NCI-H2171 (cell line): ENCODE results near the gene LAD1.
A peak's percentile ranks its signal among the peaks of the same experiment; 100 is the strongest.

Experiments used
- DNase-seq: peaks from one replicate; lab custom pipeline; 2025; lab: John Stamatoyannopoulos, UW

Gene LAD1

DNA sequence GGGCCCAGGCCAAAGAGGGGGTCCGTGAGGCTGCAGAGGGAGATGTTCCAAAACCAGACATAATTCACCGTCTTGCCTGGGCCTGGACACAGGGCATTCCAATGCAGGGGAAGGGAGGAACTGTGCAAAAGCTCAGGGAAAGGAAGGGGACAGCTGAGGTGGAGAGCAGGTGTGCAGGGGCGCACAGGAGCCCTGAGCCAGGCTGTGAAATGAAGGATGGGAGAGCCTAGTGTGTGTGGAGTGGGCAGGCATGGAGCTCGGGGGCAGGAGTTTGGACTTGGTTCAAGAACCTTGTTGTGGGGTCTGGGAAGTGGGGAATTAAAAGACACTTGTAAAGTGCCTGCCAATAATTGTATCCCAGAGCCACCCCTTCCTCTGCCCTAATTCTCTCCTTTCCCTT is 20.1 kb upstream of the LAD1 start:
- DNase-seq: no peak

DNA sequence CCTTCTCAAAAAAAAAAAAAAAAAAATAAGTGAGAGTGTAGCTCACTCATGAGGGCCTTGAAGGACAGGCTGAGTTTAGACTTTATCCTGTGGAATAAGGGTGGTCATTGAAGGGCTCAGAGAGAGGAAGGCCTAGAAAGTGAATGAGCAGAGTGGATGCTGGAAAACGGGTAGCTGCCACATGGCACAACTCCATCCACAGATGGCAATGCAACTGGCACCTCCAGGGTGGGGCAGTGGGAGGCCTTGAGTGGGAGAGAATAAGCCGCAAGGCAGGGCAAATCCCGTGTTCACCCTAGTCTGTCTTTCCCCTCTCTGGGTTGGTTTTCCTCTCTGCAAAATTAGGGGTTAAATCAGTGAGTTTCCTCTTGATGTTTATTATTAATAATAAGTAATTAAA is 19.3 kb upstream of the LAD1 start:
- DNase-seq: no peak

DNA sequence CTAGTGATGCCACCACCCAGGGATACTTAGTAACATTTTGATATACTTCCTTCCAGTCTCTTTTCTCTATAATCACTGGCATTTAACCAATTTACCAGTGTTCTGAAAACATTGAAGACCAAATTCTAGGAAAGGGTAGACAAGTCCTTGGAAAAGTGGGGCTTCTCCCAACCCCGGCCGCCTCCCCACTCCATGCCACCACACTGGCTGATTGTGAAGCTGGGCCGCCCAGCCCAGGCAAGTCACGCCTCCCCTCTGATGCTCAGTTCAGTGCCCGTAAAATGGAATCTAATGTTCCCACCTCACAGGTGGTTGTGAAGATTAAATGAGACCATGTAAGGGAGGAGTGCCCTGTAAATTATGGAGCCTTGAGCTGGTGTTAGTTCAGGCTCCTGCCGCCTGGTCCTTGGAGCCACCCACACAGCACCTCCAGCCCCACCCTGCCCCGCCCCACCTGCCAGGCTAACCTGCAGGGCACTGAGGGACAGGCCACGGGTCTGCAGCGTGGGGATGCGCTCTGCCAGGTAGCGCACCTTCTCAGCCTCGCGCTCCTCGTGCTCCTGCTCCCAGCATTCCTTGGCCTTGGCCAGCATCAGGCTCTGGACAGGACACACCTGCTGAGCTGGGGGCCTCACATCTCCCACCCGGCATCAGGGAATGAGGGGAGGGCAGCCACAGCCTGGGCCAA is 15.1 kb upstream of the LAD1 start:
- DNase-seq: no peak

DNA sequence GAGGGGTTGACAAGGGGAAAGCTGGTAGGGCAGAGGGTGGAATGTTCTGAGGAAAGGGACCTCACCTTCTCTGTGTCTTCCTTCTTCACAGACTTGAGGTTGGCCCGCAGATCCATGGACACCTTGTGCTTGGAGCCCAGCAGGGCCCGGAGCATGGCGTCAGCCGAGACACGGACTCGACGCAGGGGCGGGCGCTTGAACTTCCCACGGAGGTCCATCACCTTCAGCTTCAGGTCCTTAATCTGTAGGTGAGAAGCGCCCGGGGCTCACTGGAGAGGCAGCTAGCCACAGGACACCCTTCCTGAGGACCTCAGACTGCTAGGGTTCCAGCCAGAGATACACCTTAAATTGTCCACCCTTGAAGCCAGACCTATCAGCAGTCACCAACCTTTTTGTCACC is 12.2 kb upstream of the LAD1 start:
- no peak for DNase-seq

DNA sequence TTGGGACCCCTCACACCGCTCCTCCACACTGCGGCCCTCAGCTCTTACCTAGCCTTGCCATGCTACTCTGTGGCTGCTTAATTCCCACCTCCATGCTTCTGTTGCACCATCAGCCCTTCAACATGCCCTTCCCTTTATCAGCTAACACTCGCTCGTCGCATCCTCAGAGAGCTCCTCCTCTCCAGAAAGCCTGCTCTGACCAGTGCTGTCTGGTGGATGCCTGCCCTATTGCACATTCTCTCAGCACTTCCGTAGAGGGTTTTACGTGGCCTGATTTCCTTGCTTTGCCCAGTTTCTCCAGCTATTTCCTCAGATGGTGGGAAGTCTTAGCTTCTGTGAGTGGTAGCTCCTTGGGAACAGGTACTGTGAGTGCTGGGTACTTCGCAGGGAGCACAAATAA is 10.3 kb upstream of the LAD1 start:
- DNase-seq: no peak

DNA sequence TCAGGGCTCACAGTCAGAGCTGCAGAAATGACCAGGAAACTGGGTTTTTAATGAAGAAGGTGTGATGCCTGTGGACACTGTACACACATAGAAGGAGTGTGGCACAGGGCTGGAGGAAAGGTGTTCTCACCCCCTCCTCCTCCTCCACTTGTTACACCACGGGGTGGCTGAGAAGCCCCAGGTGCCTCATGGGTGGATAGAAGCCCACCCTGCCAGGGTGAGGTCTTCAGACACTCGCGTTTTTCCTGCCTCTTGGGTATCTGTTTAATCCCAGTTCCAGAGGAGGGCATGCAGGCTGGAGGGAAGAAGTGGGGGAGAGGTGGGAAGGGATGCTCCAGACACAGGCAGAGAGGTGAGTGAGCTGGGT is 9.7 kb upstream of the LAD1 start:
- no peak for DNase-seq

DNA sequence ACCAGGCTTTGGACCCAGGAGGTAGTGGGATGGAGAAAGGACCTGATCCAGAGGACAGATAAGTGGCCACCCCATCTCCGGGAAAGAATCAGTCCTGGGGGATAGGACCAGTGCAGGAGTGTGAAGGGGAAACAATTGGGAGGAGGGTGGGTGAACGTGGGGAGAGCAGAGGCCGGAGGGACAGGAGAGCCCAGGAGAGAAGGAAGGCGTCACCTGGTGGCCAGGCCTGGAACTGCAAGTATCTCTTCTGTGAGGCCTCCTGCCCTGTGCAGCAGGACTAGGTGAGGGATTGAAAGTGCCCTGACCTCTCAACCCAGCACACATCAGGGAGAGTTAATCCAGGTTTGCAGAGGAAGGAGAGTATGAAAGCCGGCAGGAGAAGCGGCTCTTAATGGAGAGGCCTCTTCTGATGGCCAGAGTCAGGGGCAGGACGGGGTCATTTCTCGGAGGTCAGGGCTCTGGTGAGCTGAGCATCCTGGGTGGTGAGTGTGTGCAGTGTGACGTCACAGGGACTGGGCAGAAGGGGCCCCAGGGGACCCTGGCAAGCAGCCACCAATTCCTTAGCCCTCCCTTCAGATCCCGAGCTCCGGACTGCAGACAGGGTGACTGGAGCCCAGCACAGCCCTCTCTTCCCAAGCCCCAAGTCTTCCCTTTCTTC is 9.2 kb upstream of the LAD1 start:
- DNase-seq: no peak

DNA sequence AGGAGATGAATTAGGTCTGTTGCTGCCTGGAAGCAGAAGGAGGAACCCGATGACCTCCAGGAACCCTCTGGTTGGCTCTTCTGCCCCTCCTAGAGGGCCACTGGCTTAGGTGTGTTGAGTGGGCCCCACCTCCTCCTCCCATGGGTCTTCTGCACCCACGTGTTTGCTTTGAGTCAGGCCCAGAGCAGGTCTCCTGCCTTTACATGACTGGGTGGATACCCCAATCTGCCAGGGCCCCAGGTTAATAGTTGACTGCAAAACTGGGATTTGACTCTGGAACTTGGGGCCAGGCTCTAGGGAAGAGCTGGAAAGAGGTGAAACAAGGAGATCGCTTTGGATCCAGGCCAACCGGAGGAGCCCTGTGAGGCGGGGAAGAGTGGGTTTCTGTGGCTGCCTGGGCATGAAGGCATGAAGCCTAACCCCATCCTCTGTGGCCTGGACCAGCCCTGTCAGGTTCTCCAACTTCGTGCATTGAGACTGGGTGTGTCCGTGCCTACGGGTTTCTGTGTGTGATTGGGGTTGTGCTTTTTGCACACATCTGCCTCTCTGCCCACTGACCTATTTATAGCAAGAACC is 7.8 kb upstream of the LAD1 start:
- no peak for DNase-seq

DNA sequence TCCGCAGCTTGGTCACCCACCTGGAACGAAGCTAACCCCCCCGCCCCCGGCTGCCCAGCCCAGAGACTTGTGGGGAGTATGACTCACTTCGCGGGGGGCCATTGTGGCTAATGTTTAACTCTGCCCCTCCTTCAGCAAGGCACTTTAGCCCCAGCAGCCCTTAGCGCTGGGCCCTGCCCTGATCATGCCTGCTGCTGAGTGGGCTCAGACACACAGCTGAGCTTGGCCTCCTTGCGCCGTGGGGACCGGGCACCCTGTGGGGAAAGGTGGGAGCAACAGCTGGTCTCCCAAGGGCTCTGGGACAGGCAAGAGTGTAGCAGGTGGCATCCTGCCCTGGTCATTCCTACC is 6.3 kb upstream of the LAD1 start:
- no peak for DNase-seq

DNA sequence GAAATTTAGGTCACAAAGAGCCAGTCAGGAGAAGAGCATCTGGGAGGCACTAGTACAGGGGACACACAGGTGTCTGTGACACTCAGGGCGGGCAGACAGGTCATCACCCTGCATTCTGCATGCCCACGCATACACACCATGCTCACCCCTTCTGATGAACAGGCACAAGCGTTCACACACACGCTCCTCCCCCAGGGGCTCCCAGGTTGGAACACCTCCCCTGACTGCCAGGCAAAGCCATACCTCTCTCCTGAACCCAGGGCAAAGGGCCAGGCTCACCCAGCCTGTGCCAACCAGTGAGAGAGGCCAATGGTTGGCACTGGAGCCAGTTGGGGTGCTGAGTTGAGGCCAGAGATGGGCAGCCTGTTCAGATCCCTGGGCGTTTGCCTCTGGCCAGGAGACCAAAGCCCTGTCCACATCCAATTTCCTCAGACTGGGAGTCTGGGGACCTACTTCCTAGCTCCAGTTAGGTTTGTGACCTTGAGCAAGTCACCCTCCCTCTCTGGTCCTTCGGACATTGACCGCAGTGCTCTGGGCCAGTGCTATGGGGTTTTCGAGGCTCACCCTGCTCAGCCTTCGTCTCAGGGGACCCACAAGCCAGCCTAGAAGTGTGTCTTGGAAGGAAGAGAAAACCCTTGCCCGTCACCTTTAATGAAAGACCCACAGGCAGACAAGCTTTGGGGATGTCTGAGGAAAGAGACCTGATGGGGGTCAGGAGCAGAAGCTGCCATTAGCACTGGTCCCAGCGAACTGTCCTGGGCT is 5.8 kb upstream of the LAD1 start:
- DNase-seq: no peak

DNA sequence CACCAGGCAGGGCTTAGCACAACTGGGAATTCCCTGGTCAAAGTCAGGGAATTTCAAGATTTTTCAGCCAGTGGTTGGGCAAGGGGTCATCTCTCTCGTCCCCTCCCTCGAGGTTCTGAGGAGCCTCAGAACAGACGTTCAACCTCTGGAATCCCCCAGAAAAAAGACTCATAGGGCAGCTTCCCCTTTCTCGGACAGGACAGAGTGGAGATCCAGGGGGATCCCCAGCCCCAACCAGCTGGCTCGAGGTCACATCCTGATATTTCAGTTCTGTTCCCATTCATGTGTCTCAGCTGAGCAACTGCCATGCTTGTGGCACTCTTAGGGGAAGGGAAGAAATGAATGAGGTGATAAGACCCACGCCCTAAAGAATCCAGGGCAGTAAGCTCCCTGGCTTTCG is 4.9 kb upstream of the LAD1 start:
- DNase-seq: no peak

DNA sequence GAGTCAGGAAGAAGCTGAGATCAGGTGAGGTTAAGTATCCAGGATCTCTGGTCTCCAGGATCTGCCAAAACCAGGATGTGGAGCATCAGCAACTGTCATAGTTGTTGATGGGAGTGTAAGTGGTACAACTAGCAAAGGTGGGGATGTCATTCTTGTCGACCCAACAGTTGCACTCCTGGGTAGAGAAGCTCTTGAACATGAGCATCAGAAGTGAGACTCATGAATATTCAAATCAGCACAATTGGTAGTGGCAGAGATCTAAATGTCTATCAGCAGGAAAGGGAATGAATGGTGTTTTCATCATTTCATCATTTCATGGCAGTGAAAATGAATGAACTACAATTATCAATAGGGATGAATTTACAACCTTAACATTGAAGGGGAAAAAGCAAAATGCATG is 4.2 kb upstream of the LAD1 start:
- DNase-seq: no peak

DNA sequence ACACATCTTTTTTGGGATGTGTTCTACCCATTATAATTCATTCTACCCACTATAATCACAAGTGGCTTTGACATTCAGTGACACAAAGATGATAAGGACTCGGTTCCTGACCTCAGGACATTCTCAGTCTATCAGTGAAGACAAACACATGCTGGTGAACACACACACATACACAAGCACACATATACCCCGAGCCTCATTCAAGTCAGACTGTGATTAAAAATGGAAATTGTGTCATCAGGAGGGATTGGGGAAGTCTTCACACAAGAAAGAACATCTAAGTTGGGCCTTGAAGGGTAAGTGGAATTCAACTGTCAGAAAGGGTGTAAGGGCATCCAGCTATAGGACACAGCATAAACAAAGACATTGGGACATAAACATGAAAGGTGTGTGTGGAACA is 2.6 kb upstream of the LAD1 start:
- no peak for DNase-seq

DNA sequence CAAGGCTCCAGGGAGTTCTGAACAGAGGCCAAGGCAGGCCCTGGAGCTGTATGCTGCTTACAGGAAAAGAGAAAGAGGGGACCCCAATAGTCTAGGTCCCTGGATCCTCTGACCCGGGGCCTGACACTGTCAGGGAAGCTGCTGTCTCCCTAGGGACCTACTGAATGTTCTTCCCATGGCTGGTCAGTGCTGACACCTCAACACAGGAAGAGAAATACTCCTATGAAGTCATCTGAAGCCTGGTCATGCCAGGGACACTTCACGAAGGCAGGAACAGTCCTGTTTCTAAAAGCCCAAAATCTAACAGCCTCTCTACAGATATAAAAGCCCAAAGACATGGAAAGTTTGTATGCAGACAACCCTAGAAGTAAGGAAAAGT is 1.7 kb upstream of the LAD1 start:
- DNase-seq: no peak

DNA sequence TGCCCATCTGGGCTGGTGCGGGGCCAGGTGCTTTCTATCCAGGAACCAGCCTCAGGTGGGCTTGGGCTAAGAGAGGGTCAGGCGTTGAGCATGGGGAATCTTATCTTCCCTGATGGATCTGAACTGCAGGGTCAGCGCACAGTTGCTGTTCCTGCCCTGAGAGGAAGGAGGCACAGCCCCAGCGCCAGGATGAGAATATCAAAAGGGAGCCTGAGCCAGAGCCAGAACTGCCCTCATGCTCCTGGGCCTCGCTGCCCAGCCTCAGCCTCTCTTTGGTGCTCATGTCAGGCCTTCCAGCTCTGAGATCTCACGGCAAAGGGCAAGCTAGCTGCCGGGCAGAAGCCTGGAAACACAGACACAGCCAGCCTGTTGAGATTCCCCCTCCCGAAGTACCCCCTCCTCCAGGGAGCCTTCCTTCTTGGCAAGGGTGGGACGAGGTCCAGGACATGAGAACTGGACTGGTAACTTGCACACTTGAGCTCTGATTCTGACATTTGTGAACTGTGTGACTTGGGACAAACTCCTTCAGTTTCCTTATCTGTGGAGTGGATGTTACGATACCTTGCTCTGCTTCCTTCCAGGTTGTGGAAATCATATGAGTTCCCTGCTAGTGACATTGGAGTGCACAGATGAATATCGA is 1.2 kb upstream of the LAD1 start:
- no peak for DNase-seq

DNA sequence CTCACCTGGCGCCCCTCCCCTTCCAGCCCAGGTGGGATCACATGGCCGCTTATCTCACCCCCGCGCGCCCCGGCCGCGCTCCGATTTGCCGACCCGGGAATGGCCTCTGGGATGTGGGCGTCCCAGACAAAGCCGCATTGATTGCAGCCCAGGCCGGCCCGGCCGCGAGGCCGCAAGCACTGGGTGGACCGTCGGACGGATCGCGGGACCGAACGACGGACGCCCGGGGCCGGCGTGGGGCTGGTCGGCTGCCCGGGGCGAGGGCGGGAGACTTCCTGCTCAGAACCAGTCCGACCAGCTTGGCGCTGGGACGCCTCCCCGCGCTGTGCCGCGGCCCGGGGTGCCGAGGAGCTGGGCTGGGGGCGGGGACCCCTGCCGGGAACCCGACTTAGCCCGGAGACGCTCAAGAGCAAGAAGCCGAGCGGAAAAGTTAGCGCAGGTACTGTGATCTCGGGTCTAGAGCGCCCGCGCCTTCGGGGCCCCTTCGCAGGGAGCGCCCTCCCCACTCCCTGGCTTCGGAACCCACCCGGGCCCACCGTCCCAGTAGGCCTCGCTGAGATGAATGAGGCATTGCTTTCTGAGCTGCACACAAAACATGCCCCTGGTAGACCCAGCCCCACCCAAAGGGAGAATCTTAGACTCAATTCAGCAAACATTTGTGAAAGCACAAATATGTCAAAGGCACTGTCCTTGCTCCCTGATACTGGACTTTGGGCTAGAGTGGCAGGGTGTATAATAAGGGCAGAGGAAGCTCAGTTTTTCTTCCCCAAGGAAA is 415 bp upstream of the LAD1 start:
- DNase-seq: peak; percentile 48

DNA sequence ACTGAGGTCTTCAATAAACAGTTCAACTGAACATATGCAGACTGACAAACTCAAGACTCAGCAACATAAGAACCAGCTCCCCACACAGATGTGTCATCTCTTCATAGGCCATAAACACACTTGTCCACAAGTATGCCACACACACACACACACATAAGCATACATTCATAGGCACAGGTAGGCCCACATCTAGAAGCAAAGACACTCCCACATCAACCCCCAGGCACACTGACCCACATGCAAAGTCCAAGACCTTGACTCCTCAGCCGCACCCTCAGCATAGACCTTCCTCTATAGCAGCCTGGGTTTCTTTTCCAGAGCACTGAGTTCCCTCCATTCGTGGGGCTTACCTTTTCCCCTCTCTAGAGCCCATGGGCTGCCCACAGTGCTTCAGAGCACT is 1.4 kb downstream of the LAD1 start:
- no peak for DNase-seq

DNA sequence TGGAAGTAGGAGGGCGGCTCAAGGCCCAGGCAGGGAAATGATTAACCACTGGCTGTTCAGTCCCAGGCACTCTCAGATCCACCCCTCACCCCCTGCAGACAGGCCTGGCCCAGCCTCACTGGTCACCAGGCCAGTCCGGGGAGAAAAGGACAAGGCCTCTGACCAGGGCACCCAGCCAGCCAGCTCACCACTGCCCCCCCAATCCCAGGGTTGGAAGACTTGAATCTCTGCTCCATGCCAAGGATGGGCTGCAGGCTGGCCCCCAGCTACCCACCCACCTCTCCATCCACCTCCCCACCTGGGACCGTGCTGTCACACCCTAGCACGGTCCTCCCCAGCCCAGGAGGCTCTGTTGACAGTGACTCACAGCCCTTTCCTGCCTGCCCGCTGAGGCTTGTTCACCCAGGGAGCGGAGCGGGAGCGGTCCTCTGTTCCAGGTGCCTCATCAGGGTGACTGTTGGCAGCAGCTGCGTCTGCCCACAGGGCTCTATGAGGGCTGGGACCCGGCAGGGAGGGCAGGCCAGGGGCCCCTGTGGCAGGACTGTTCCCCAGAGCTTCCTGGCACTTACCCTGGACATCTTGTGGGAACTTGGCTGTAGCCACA is 2.2 kb downstream of the LAD1 start:
- DNase-seq: no peak

DNA sequence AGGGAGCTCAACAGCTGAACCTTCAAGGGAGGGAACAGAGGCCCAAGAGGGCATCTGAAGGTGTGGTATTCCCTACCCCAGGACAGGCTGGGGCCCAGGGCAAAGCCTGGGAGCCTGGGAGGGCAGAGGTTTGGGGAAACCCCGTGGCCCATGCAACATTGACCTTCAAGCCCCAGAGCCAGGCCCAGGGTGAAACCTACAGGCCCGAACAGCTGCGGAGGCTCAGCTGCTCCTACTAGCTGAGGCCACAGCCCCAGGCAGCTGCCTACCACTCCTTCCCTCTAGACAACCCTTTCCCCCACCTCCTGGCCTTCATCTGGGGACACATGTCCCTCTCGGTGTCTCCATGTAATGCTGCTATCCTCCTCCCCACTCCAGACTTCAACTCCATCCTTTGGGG is 3.2 kb downstream of the LAD1 start:
- DNase-seq: no peak

DNA sequence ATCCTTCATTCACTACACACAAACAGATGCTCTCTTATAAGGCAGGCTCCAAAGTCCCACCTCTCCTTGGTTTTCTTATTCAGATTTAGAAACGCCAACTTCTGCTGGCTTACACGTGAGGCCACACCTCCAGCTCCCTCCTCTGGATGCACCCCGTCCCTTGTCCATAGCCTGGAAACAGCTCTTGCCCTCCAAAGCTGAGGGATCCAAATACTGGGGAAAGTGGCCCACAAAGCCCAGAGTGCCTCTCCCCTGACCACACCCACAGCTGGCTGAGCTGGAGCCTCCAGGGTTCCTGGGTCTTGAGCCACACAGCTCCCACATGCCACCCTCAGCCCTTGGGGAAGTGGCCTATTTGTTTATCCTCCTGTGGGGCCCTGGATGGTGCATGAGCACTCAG is 4.5 kb downstream of the LAD1 start:
- no peak for DNase-seq

DNA sequence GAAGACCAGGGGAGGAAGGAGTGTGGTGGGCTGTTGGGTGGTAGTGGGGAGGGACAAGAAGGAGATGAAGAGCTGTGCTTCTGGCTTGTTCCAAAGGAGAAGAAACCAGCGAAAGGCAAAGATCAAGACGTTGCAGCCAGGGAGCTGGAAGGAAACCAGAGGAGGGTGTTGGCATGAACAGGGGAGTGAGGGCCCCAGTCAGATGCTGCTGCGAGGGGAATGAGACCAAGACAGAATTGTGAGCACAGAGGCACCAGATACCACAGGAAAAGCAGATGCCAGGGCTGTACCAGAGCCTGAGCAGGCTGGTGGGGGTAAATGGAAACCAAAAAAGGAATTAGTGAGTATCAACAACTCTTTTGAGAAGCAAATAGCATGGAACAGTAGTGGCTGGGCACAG is 6.0 kb downstream of the LAD1 start:
- DNase-seq: no peak
